ENCODE measurements around the gene SMIM1. TPM values are rescaled to one million over a fixed set of nuclear protein-coding genes. Genes with fewer than 3 reads are reported as not detected.

The SMIM1 gene
- total RNA-seq, 1 donor from 2014 or later: 10.8 TPM

GRCh38 chr1:3819771-3820200 lies 47.2 kb downstream of the SMIM1 start:
- Mint-ChIP-seq H3K27ac (no peak overlapping the region), H3K9me3 (ENCODE audit: low read depth) (no peaks in the 10 kb centered on the region), H3K27me3 (no peaks in the 10 kb centered on the region), H3K4me3 (ENCODE audit: low read depth) (no peak overlapping the region), H3K36me3 (ENCODE audit: insufficient read depth) (peaks cover 19% of the 10 kb centered on the region), H3K4me1 (ENCODE audit: low read depth) (no peaks in the 10 kb centered on the region)
- DNase-seq (ENCODE audit: low spot score, unreplicated experiment): no peak
- no peak for TF ChIP-seq CTCF (IDR thresholded peaks at IDR 0.05; ENCODE audit: unreplicated experiment)

- Mint-ChIP-seq H3K4me3 (ENCODE audit: low read depth) (no peak overlapping the region), H3K36me3 (ENCODE audit: insufficient read depth) (peaks cover 19% of the 10 kb centered on the region), H3K9me3 (ENCODE audit: low read depth) (no peaks in the 10 kb centered on the region), H3K27me3 (no peaks in the 10 kb centered on the region), H3K4me1 (ENCODE audit: low read depth) (no peaks in the 10 kb centered on the region), H3K27ac (no peak overlapping the region)
- no peak for TF ChIP-seq CTCF (IDR thresholded peaks at IDR 0.05; ENCODE audit: unreplicated experiment)
- DNase-seq (ENCODE audit: low spot score, unreplicated experiment): no peak
Measured at GRCh38 chr1:3820316-3820715, 47.8 kb downstream of the SMIM1 start.

GRCh38 chr1:3821004-3821403 lies 48.5 kb downstream of the SMIM1 start:
- no peaks in the 10 kb centered on the region for H3K4me1 Mint-ChIP-seq (ENCODE audit: low read depth)
- no peaks in the 10 kb centered on the region for H3K27me3 Mint-ChIP-seq
- no peak overlapping the region for H3K27ac Mint-ChIP-seq
- no peak for TF ChIP-seq CTCF (IDR thresholded peaks at IDR 0.05; ENCODE audit: unreplicated experiment)
- peaks cover 24% of the 10 kb centered on the region for H3K36me3 Mint-ChIP-seq (ENCODE audit: insufficient read depth)
- DNase-seq (ENCODE audit: low spot score, unreplicated experiment): no peak
- no peak overlapping the region for H3K4me3 Mint-ChIP-seq (ENCODE audit: low read depth)
- no peaks in the 10 kb centered on the region for H3K9me3 Mint-ChIP-seq (ENCODE audit: low read depth)

GRCh38 chr1:3821447-3821846 lies 48.9 kb downstream of the SMIM1 start:
- Mint-ChIP-seq H3K27me3 (no peaks in the 10 kb centered on the region), H3K4me3 (ENCODE audit: low read depth) (no peak overlapping the region), H3K4me1 (ENCODE audit: low read depth) (no peaks in the 10 kb centered on the region), H3K27ac (no peak overlapping the region), H3K9me3 (ENCODE audit: low read depth) (no peaks in the 10 kb centered on the region), H3K36me3 (ENCODE audit: insufficient read depth) (peaks cover 24% of the 10 kb centered on the region)
- DNase-seq (ENCODE audit: low spot score, unreplicated experiment): no peak
- no peak for TF ChIP-seq CTCF (IDR thresholded peaks at IDR 0.05; ENCODE audit: unreplicated experiment)

GRCh38 chr1:3821908-3822307 lies 49.4 kb downstream of the SMIM1 start:
- H3K36me3 Mint-ChIP-seq (ENCODE audit: insufficient read depth): peaks cover 24% of the 10 kb centered on the region
- H3K4me1 Mint-ChIP-seq (ENCODE audit: low read depth): no peaks in the 10 kb centered on the region

More at GRCh38 chr1:3821908-3822307, 49.4 kb downstream of the SMIM1 start:
- Mint-ChIP-seq H3K4me3 (ENCODE audit: low read depth) (no peak overlapping the region), H3K9me3 (ENCODE audit: low read depth) (no peaks in the 10 kb centered on the region), H3K27me3 (no peaks in the 10 kb centered on the region), H3K27ac (no peak overlapping the region)
- no peak for TF ChIP-seq CTCF (IDR thresholded peaks at IDR 0.05; ENCODE audit: unreplicated experiment)
- no peak for DNase-seq (ENCODE audit: low spot score, unreplicated experiment)

All from progenitor cell of endocrine pancreas (in vitro differentiated cells).